ENCODE measurements around the gene LRRC53.
A peak's percentile ranks its signal among the peaks of the same experiment; 100 is the strongest.

The LRRC53 gene

GRCh38 chr1:74512170-74512915 lies at the start of gene LRRC53:
LRRC53 (minus strand) TSS chr1:74512611; CDS start chr1:74483349, 29,262 bp downstream.
- peak; percentile 43 for DNase-seq

- no peak for DNase-seq
Observed at GRCh38 chr1:74549932-74550331, 37.5 kb upstream of the LRRC53 start.

GRCh38 chr1:74548961-74549750 lies 36.7 kb upstream of the LRRC53 start:
- no peak for DNase-seq

- DNase-seq: no peak
Observed at GRCh38 chr1:74545821-74546220, 33.4 kb upstream of the LRRC53 start.

- no peak for DNase-seq
Observed at GRCh38 chr1:74534241-74534640, 21.8 kb upstream of the LRRC53 start.

- DNase-seq: peak; percentile 31
Observed at GRCh38 chr1:74531796-74532195, 19.4 kb upstream of the LRRC53 start.

GRCh38 chr1:74530892-74531291 lies 18.5 kb upstream of the LRRC53 start:
- no peak for DNase-seq

- no peak for DNase-seq
Observed at GRCh38 chr1:74528123-74528522, 15.7 kb upstream of the LRRC53 start.

GRCh38 chr1:74526708-74527107 lies 14.3 kb upstream of the LRRC53 start:
- DNase-seq: peak; percentile 79

GRCh38 chr1:74523873-74524480 lies 11.6 kb upstream of the LRRC53 start:
- no peak for DNase-seq

- peak; percentile 18 for DNase-seq
Observed at GRCh38 chr1:74522148-74522547, 9.7 kb upstream of the LRRC53 start.

- no peak for DNase-seq
Observed at GRCh38 chr1:74517599-74518051, 5.2 kb upstream of the LRRC53 start.

GRCh38 chr1:74513411-74514300 lies 1.2 kb upstream of the LRRC53 start:
- no peak for DNase-seq

- DNase-seq: no peak
Observed at GRCh38 chr1:74508449-74508848, 4.0 kb downstream of the LRRC53 start.

GRCh38 chr1:74505928-74506710 lies 6.3 kb downstream of the LRRC53 start:
- DNase-seq: no peak

- peak; percentile 65 for DNase-seq
Observed at GRCh38 chr1:74504933-74505512, 7.4 kb downstream of the LRRC53 start.

GRCh38 chr1:74504125-74504932 lies 8.1 kb downstream of the LRRC53 start:
- peak; percentile 87 for DNase-seq

GRCh38 chr1:74502858-74503257 lies 9.6 kb downstream of the LRRC53 start:
- no peak for DNase-seq

GRCh38 chr1:74502432-74502831 lies 10.0 kb downstream of the LRRC53 start:
- peak; percentile 39 for DNase-seq

- DNase-seq: no peak
Observed at GRCh38 chr1:74498901-74499300, 13.5 kb downstream of the LRRC53 start.
